H1 (cell line): ENCODE results near the gene CAMKMT. TPM values are rescaled to one million over a fixed set of nuclear protein-coding genes. Genes with fewer than 3 reads are reported as not detected.

ENCODE experiments used
- CTCF ChIA-PET: fragments of 300-600 bp; sonication (Branson Sonifier 250); formaldehyde crosslinking; loops from one replicate; lab custom pipeline; 2021; ENCODE audit not compliant: partially characterized antibody; lab: Charles Lee
- POLR2A ChIA-PET: fragments of 300-600 bp; sonication (Branson Sonifier 250); formaldehyde crosslinking; loops from one replicate; lab custom pipeline; 2021; ENCODE audit warnings: inconsistent platforms; ENCODE audit not compliant: partially characterized antibody; lab: Charles Lee
- DNase-seq, 2 experiments: peaks; one replicate each; pipeline versions ENCODE4 v3.0.0 to v3.0.0-alpha.2; 2010 to 2022; ENCODE audit warnings: low spot score in 2 of 2, low read depth in 1 of 2, mixed read lengths in 1 of 2
- FAIRE-seq: peaks from 2 replicates; lab custom pipeline; 2011; peaks lifted over from hg19 to GRCh38; lab: Jason Lieb, UNC
- H2AFZ ChIP-seq: 2 replicates; pipeline ENCODE4 v1.8.1; 2012; ENCODE audit warnings: low read length, inconsistent platforms
- H2AK5ac ChIP-seq: 2 replicates; pipeline ENCODE4 v1.6.1; 2013; ENCODE audit warnings: low read depth, low read length
- H2BK120ac ChIP-seq: replicated peaks from 2 replicates; pipeline ENCODE3; 2013; ENCODE audit warnings: low read depth, low read length, inconsistent platforms
- H2BK12ac ChIP-seq: 2 replicates; pipeline ENCODE4 v1.6.1; 2013; ENCODE audit warnings: low read depth, low read length
- H2BK15ac ChIP-seq: 2 replicates; pipeline ENCODE4 v1.6.1; 2013; ENCODE audit warnings: low read length
- H2BK20ac ChIP-seq: 2 replicates; pipeline ENCODE4 v1.6.1; 2013; ENCODE audit warnings: low read length
- H2BK5ac ChIP-seq: 2 replicates; pipeline ENCODE4 v1.6.1; 2013; ENCODE audit warnings: low read depth, low read length
- H3K14ac ChIP-seq: 2 replicates; pipeline ENCODE4 v1.6.1; 2013; ENCODE audit warnings: inconsistent platforms; ENCODE audit not compliant: insufficient read length
- H3K18ac ChIP-seq: 2 replicates; pipeline ENCODE4 v1.6.1; 2013; ENCODE audit warnings: low read length; ENCODE audit errors: extremely low read depth
- H3K23ac ChIP-seq: 2 replicates; pipeline ENCODE4 v1.6.1; 2013; ENCODE audit warnings: inconsistent platforms; ENCODE audit not compliant: insufficient read length
- H3K23me2 ChIP-seq: 2 replicates; pipeline ENCODE4 v1.6.1; 2013; ENCODE audit warnings: low read depth, low read length
- H3K27ac ChIP-seq: 2 replicates; pipeline ENCODE4 v1.6.1; 2011; ENCODE audit warnings: low read depth, low read length, inconsistent platforms
- H3K27me3 ChIP-seq, 4 experiments: replicated peaks in 1 of 4; 1 replicate in 1 of 4; 2 replicates in 3 of 4; pipeline versions ENCODE4 v1.6.1 to v1.8.1; 2011 to 2013; ENCODE audit warnings: low read length in 3 of 4, mild to moderate bottlenecking in 3 of 4, inconsistent platforms in 2 of 4, mixed read lengths in 2 of 4, moderate library complexity in 1 of 4; ENCODE audit not compliant: control insufficient read depth in 3 of 4, insufficient read depth in 3 of 4; ENCODE audit errors: extremely low read depth in 1 of 4
- H3K36me3 ChIP-seq, 4 experiments: 2 replicates each; pipeline versions ENCODE4 v1.6.1 to v1.8.1; 2011 to 2013; ENCODE audit warnings: mild to moderate bottlenecking in 4 of 4, low read length in 3 of 4, moderate library complexity in 2 of 4, control low read depth in 1 of 4, inconsistent platforms in 1 of 4; ENCODE audit not compliant: insufficient read depth in 4 of 4, control insufficient read depth in 2 of 4
- H3K4ac ChIP-seq: replicated peaks from 2 replicates; pipeline ENCODE3; 2013; ENCODE audit warnings: low read length, low read depth, mixed read lengths, inconsistent platforms; ENCODE audit not compliant: insufficient read length
- H3K4me1 ChIP-seq, 4 experiments: replicated peaks in 1 of 4; 1 replicate in 1 of 4; 2 replicates in 3 of 4; pipeline versions ENCODE4 v1.6.1 to v1.8.1; 2011 to 2013; ENCODE audit warnings: low read length in 3 of 4, inconsistent platforms in 2 of 4, mixed read lengths in 1 of 4; ENCODE audit not compliant: insufficient read depth in 4 of 4, control insufficient read depth in 3 of 4
- H3K4me2 ChIP-seq, 2 experiments: 2 replicates each; pipeline versions ENCODE4 v1.6.1 to v1.8.1; 2011 to 2013; ENCODE audit warnings: low read depth in 2 of 2, low read length in 2 of 2, control low read depth in 1 of 2, inconsistent platforms in 1 of 2, mild to moderate bottlenecking in 1 of 2; ENCODE audit not compliant: insufficient read depth in 1 of 2
- H3K4me3 ChIP-seq, 4 experiments: fragments of 200-600, 300-600 bp in 1 of 4; sonication (generic), shearing (Covaris generic), sonication (Bioruptor Twin) in 1 of 4; 2 replicates each; pipeline versions ENCODE4 v1.5.1 to v1.8.1; 2011 to 2016; ENCODE audit warnings: low read length in 4 of 4, low read depth in 3 of 4, control low read depth in 2 of 4, inconsistent platforms in 2 of 4, mild to moderate bottlenecking in 2 of 4, mixed read lengths in 1 of 4, moderate library complexity in 1 of 4; ENCODE audit not compliant: insufficient read depth in 2 of 4; ENCODE audit errors: extremely low read depth in 1 of 4
- H3K56ac ChIP-seq: replicated peaks from 2 replicates; pipeline ENCODE3; 2013; ENCODE audit warnings: low read depth, mild to moderate bottlenecking, mixed read lengths, low read length, inconsistent platforms; ENCODE audit not compliant: insufficient read length
- H3K79me1 ChIP-seq: 2 replicates; pipeline ENCODE4 v1.6.1; 2013; ENCODE audit warnings: low read depth, low read length, control low read depth
- H3K79me2 ChIP-seq, 2 experiments: 2 replicates each; pipeline versions ENCODE4 v1.6.1 to v1.8.1; 2012 to 2013; ENCODE audit warnings: low read length in 2 of 2, mild to moderate bottlenecking in 2 of 2, inconsistent platforms in 1 of 2; ENCODE audit not compliant: insufficient read depth in 2 of 2, control insufficient read depth in 1 of 2
- H3K9ac ChIP-seq, 4 experiments: replicated peaks in 1 of 4; 1 replicate in 1 of 4; 2 replicates in 3 of 4; pipeline versions ENCODE4 v1.6.1 to v1.8.1; 2011 to 2013; ENCODE audit warnings: low read depth in 3 of 4, low read length in 3 of 4, control low read depth in 2 of 4, mild to moderate bottlenecking in 2 of 4, moderate library complexity in 2 of 4, inconsistent platforms in 1 of 4; ENCODE audit errors: extremely low read depth in 1 of 4
- H3K9me3 ChIP-seq, 2 experiments: 2 replicates each; pipeline versions ENCODE4 v1.6.1 to v1.8.1; 2012 to 2013; ENCODE audit warnings: mild to moderate bottlenecking in 2 of 2, moderate library complexity in 2 of 2, control low read depth in 1 of 2, inconsistent platforms in 1 of 2, low read depth in 1 of 2, low read length in 1 of 2, mixed read lengths in 1 of 2; ENCODE audit not compliant: insufficient read depth in 2 of 2
- H4K20me1 ChIP-seq, 2 experiments: replicated peaks in 1 of 2; 2 replicates each; pipeline versions ENCODE3 to v1.8.1; 2011 to 2013; ENCODE audit warnings: inconsistent platforms in 2 of 2, low read length in 2 of 2, mild to moderate bottlenecking in 1 of 2; ENCODE audit not compliant: insufficient read depth in 2 of 2, control insufficient read depth in 1 of 2
- H4K5ac ChIP-seq: 2 replicates; pipeline ENCODE4 v1.6.1; 2013; ENCODE audit warnings: low read length, low read depth, mixed read lengths, inconsistent platforms; ENCODE audit not compliant: insufficient read length
- H4K8ac ChIP-seq: 2 replicates; pipeline ENCODE4 v1.8.0; 2013; ENCODE audit warnings: mild to moderate bottlenecking, moderate library complexity, low read length, inconsistent platforms; ENCODE audit not compliant: insufficient read depth; ENCODE audit errors: extremely low read depth
- H4K91ac ChIP-seq: replicated peaks from 2 replicates; pipeline ENCODE3; 2013; ENCODE audit warnings: low read length, mixed read lengths, inconsistent platforms; ENCODE audit not compliant: insufficient read length
- BRCA1 ChIP-seq: IDR thresholded peaks from 2 replicates; pipeline ENCODE4 v1.6.1; 2012; ENCODE audit warnings: low read depth, low read length, improper control_type of control experiment
- CREB1 ChIP-seq: IDR thresholded peaks from 2 replicates; pipeline ENCODE4 v1.6.1; 2012; ENCODE audit warnings: inconsistent platforms
- CTBP2 ChIP-seq: IDR thresholded peaks from 2 replicates; pipeline ENCODE4 v1.7.0; 2011; ENCODE audit warnings: borderline replicate concordance, mild to moderate bottlenecking, moderate library complexity, mixed read lengths, low read length; ENCODE audit not compliant: insufficient read depth, insufficient read length
- MAFK ChIP-seq: IDR thresholded peaks from 2 replicates; pipeline ENCODE4 v1.6.1; 2012; ENCODE audit warnings: low read depth, mild to moderate bottlenecking, improper control_type of control experiment, low read length
- RNF2 ChIP-seq: fragments of 200-900, 300-1000 bp; sonication (generic); IDR thresholded peaks from 2 replicates; pipeline ENCODE4 v1.7.1; 2016; ENCODE audit warnings: borderline replicate concordance, low read depth, mild to moderate bottlenecking, antibody characterized with exemption, low read length; ENCODE audit not compliant: poor library complexity, severe bottlenecking; ENCODE audit errors: missing control alignments
- SAP30 ChIP-seq: fragments of 300-600 bp; sonication (generic); IDR thresholded peaks from 2 replicates; pipeline ENCODE4 v1.7.1; 2012; ENCODE audit warnings: low read length, moderate library complexity, mild to moderate bottlenecking, inconsistent platforms; ENCODE audit not compliant: insufficient read depth, insufficient replicate concordance
- SIX5 ChIP-seq: IDR thresholded peaks from 2 replicates; pipeline ENCODE4 v1.6.1; 2011; ENCODE audit warnings: mild to moderate bottlenecking, low read depth, low read length
- YY1 ChIP-seq: IDR thresholded peaks from 2 replicates; pipeline ENCODE4 v1.6.1; 2011; ENCODE audit warnings: low read depth, mild to moderate bottlenecking, low read length
- WGBS, 2 experiments: shearing (Covaris generic) in 1 of 2; methylation state at CpG; one replicate each; pipeline versions ENCODE4 v1.1.6 to v1.1.7; 2013 to 2015; ENCODE audit warnings: low lambda C conversion rate in 2 of 2, mixed read lengths in 2 of 2, inconsistent platforms in 1 of 2, low coverage in 1 of 2, missing lambda C conversion rate in 1 of 2; ENCODE audit not compliant: insufficient replicate concordance in 2 of 2, insufficient coverage in 1 of 2, insufficient read length in 1 of 2; ENCODE audit errors: extremely low coverage in 1 of 2, missing lambda C conversion rate in 1 of 2; 5-methylcytosine and 5-hydroxymethylcytosine counted together
- polyA plus RNA-seq, 7 experiments: library from polyadenylated mRNA; depleted of rRNA in 3 of 7; stranded (reverse) in 5 of 7; unstranded in 2 of 7; fragments of >200 nt in 5 of 7; fragments of 200-250 nt in 2 of 7; gene quantifications; 1 replicate in 5 of 7; 2 replicates in 1 of 7; 4 replicates in 1 of 7; pipeline versions ENCODE4 v1.2.1 to v1.2.3, GENCODE V29; 2011 to 2013; ENCODE audit warnings: missing spikeins in 2 of 7, mixed read lengths in 2 of 7
- total RNA-seq: library from RNA; stranded (reverse); fragmentation: NEBNext Ultra II Directional; extraction: Animal tissue kit (Norgen Biotek cat#: 25700); gene quantifications from 2 replicates; pipeline ENCODE4 v1.2.1, GENCODE V29; 2021

CAMKMT gene
- total and polyA plus RNA-seq, 2 of the 8 experiments (the other 6 are each of a cell fraction or from before 2014, with no cell fraction given), result 14.7 to 22.4 TPM

DNA sequence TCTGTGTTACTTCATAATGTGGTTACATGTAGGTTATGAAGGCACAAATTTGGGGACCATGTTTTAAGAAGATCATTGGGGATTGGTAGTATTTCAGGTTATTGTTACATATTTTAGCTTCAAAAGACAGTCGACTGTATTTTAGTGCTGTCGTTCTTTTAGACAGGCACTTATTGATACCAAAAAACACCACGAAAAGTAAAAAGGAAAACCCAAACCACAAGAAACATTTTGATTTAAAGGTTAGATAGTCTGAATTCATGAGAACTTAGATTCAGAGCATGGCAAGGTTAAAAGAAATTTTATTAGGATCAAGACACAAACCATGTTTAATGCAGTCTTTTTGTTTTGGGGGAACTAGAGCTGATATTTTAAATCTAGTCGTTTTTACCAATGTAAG lies 209.0 kb downstream of the CAMKMT start:
- FAIRE-seq, result no peak

More for the DNA sequence above, 209.0 kb downstream of the CAMKMT start:
- Histone ChIP-seq H3K27me3 (no peaks in the 10 kb centered on the region), H3K14ac (no peak overlapping the region), H2BK5ac (no peak overlapping the region), H3K27ac (no peak overlapping the region), H3K9ac (no peak overlapping the region), H4K20me1 (no peaks in the 10 kb centered on the region), H3K4me3 (no peak overlapping the region), H2BK15ac (no peak overlapping the region), H3K18ac (no peak overlapping the region), H3K4me2 (no peak overlapping the region), H3K56ac (no peak overlapping the region), H3K23me2 (no peaks in the 10 kb centered on the region), H4K8ac (no peak overlapping the region), H3K79me2 (no peaks in the 10 kb centered on the region), H2BK120ac (no peak overlapping the region), H3K9me3 (no peaks in the 10 kb centered on the region), H2BK12ac (no peak overlapping the region), H3K36me3 (no peaks in the 10 kb centered on the region; a peak in 1 of 8 replicates), H3K4me1 (peaks cover 0 to 5% (median 0%) of the 10 kb centered on the region in 4 experiments; a peak in 2 of 7 replicates), H2BK20ac (no peak overlapping the region), H4K5ac (no peak overlapping the region), H3K4ac (no peak overlapping the region), H2AK5ac (no peak overlapping the region), H3K23ac (no peak overlapping the region), H4K91ac (no peak overlapping the region), H3K79me1 (peaks cover 2% of the 10 kb centered on the region; the same call in 1 of the 2 replicates), H2AFZ (no peak overlapping the region)
- TF ChIP-seq BRCA1, result no peak
- no peak for TF ChIP-seq RNF2
- no peak for TF ChIP-seq SIX5
- TF ChIP-seq MAFK, result no peak
- TF ChIP-seq SAP30, result no peak
- TF ChIP-seq CREB1, result no peak
- TF ChIP-seq YY1, result no peak
- no peak for TF ChIP-seq CTBP2
- ChIA-PET CTCF (interaction anchor here (1.2 to 1.3 kb wide), 2 partner anchors 9 to 91 kb away, joined by 4 read pairs; no protein-coding TSS in a partner anchor), POLR2A (no interaction called here)
- WGBS, 2 experiments, result 84 to 100% methylated on average over 1 to 4 of the region's 4 CpGs
- DNase-seq, result no peak
